GM12878 (cell line): ENCODE data around the gene GNPNAT1. TPM values are rescaled to one million over a fixed set of nuclear protein-coding genes. Genes with fewer than 3 reads are reported as not detected.

Experiments used
- ATAC-seq: fragments of 200-7000 bp; cut with Tn5 transposase; 3 replicates; pipeline ENCODE4 v1.9.1; 2020; ENCODE audit warnings: mild to moderate bottlenecking, moderate library complexity
- BruUV-seq: library from RNA; stranded (reverse); fragments of 400-500 nt; replicated peaks from 2 replicates; lab custom pipeline; 2021; lab: Mats Ljungman, UMichigan
- CTCF ChIA-PET: fragments of 300-600 bp; sonication (Branson Sonifier 250); formaldehyde crosslinking; extraction: SDS; loops from one replicate; lab custom pipeline; 2021; ENCODE audit warnings: inconsistent platforms; lab: Yijun Ruan, JAX
- POLR2A ChIA-PET: fragments of 350-600 bp; formaldehyde crosslinking; extraction: SDS; loops from one replicate; lab custom pipeline; 2021; ENCODE audit warnings: inconsistent platforms; lab: Charles Lee
- RAD21 ChIA-PET: fragments of 300-600 bp; sonication (Branson Sonifier 250); formaldehyde crosslinking; loops from one replicate; lab custom pipeline; 2023; ENCODE audit warnings: antibody characterized with exemption; ENCODE audit not compliant: unreplicated experiment; lab: Charles Lee
- SMC1A ChIA-PET: fragments of 300-600 bp; sonication (Branson Sonifier 250); formaldehyde crosslinking; loops from one replicate; lab custom pipeline; 2023; ENCODE audit not compliant: unreplicated experiment, uncharacterized antibody; lab: Charles Lee
- DNase-seq: peaks from one replicate; pipeline ENCODE4 v3.0.0-alpha.2; 2011; ENCODE audit warnings: low read depth, low spot score
- FAIRE-seq: peaks from 3 replicates; lab custom pipeline; 2011; peaks lifted over from hg19 to GRCh38; lab: Jason Lieb, UNC
- H2AFZ ChIP-seq: 2 replicates; pipeline ENCODE4 v1.6.0; 2011; ENCODE audit warnings: low read depth, low read length, control low read depth; ENCODE audit not compliant: control insufficient read depth
- H3K27ac ChIP-seq: 2 replicates; pipeline ENCODE4 v1.5.1; 2011; ENCODE audit warnings: control low read depth; ENCODE audit not compliant: control insufficient read depth, insufficient read depth
- H3K27me3 ChIP-seq, 2 experiments: replicated peaks in 1 of 2; 2 replicates each; pipeline versions ENCODE4 v1.6.0 to v1.6.1; 2011; ENCODE audit warnings: low read length in 1 of 2; ENCODE audit not compliant: control insufficient read depth in 2 of 2, insufficient read depth in 2 of 2
- H3K36me3 ChIP-seq, 2 experiments: 2 replicates each; pipeline ENCODE4 v1.5.1; 2011; ENCODE audit warnings: low read length in 1 of 2; ENCODE audit not compliant: control insufficient read depth in 2 of 2, insufficient read depth in 2 of 2
- H3K4me1 ChIP-seq: 2 replicates; pipeline ENCODE4 v1.6.1; 2011; ENCODE audit warnings: mild to moderate bottlenecking, low read length, moderate library complexity, mixed read lengths; ENCODE audit not compliant: control insufficient read depth, insufficient read depth
- H3K4me2 ChIP-seq: 2 replicates; pipeline ENCODE4 v1.6.0; 2011; ENCODE audit warnings: control low read depth; ENCODE audit not compliant: control insufficient read depth, insufficient read depth
- H3K4me3 ChIP-seq: fragments of 200-600 bp; sonication (generic); 2 replicates; pipeline ENCODE4 v1.5.1; 2016
- H3K79me2 ChIP-seq: 2 replicates; pipeline ENCODE4 v1.6.0; 2011; ENCODE audit warnings: low read length; ENCODE audit not compliant: control insufficient read depth, insufficient read depth
- H3K9ac ChIP-seq: 2 replicates; pipeline ENCODE4 v1.8.0; 2011; ENCODE audit warnings: low read length, control low read depth, mixed read lengths; ENCODE audit not compliant: control insufficient read depth, insufficient read depth
- H3K9me3 ChIP-seq: replicated peaks from 3 replicates; pipeline ENCODE4 v1.5.1; 2011; ENCODE audit warnings: mild to moderate bottlenecking, low read length; ENCODE audit not compliant: control insufficient read depth, insufficient read depth
- H4K20me1 ChIP-seq: 2 replicates; pipeline ENCODE4 v1.6.0; 2011; ENCODE audit not compliant: control insufficient read depth, insufficient read depth
- EED ChIP-seq: sonication (generic); IDR thresholded peaks from 2 replicates; pipeline ENCODE4 v1.6.1; 2016; ENCODE audit warnings: antibody characterized with exemption, low read depth
- EZH2 ChIP-seq: IDR thresholded peaks from 2 replicates; pipeline ENCODE4 v1.6.1; 2012; ENCODE audit warnings: low read depth, mild to moderate bottlenecking, control low read depth, inconsistent platforms, low read length, borderline replicate concordance; ENCODE audit not compliant: control insufficient read depth
- HDAC6 ChIP-seq: fragments of 200-600 bp; sonication (generic); IDR thresholded peaks from one replicate; pipeline ENCODE4 v1.8.0; 2017; ENCODE audit warnings: antibody characterized with exemption; ENCODE audit not compliant: unreplicated experiment
- KLF5 ChIP-seq: fragments of 450-650 bp; IDR thresholded peaks from 2 replicates; pipeline ENCODE4 v1.6.1; 2014; ENCODE audit warnings: mild to moderate bottlenecking; ENCODE audit not compliant: partially characterized antibody
- MYC ChIP-seq: IDR thresholded peaks from 2 replicates; pipeline ENCODE4 v1.6.1; 2011; ENCODE audit warnings: mild to moderate bottlenecking, low read length, moderate library complexity, inconsistent platforms; ENCODE audit not compliant: insufficient read depth, insufficient replicate concordance, insufficient read length, severe bottlenecking
- NFYA ChIP-seq: IDR thresholded peaks from 2 replicates; pipeline ENCODE4 v1.6.1; 2011; ENCODE audit warnings: low read depth, mild to moderate bottlenecking, low read length, improper control_type of control experiment, borderline replicate concordance
- NR2F1 ChIP-seq: fragments of 450-650 bp; conservative IDR thresholded peaks from 2 replicates; pipeline ENCODE4 v1.6.1; 2017; ENCODE audit warnings: mild to moderate bottlenecking
- RB1 ChIP-seq: fragments of 450-650 bp; formaldehyde crosslinking; IDR thresholded peaks from 2 replicates; pipeline ENCODE4 v1.6.1; 2017; ENCODE audit warnings: mild to moderate bottlenecking, borderline replicate concordance
- ZNF217 ChIP-seq: fragments of 450-650 bp; IDR thresholded peaks from 2 replicates; pipeline ENCODE4 v1.6.1; 2017; ENCODE audit warnings: antibody characterized with exemption, mild to moderate bottlenecking
- ZNF274 ChIP-seq: IDR thresholded peaks from one replicate; pipeline ENCODE4 v1.8.0; 2011; ENCODE audit not compliant: insufficient read length, insufficient read depth
- ZSCAN29 ChIP-seq: fragments of 450-650 bp; IDR thresholded peaks from 2 replicates; pipeline ENCODE4 v1.6.1; 2017; ENCODE audit warnings: mild to moderate bottlenecking, moderate library complexity
- WGBS: methylation state at CpG from one replicate; pipeline ENCODE4 v1.1.6; 2016; ENCODE audit warnings: low lambda C conversion rate; ENCODE audit not compliant: insufficient replicate concordance, insufficient coverage; ENCODE audit errors: missing lambda C conversion rate; 5-methylcytosine and 5-hydroxymethylcytosine counted together
- in situ Hi-C: fragments of 300-500 bp; cut with MboI; formaldehyde crosslinking; loops from 9 replicates; pipeline ENCODE4 v1.14.3; 2018; ENCODE audit warnings: mixed read lengths
- intact Hi-C: fragments of 100-400 bp; cut with micrococcal nuclease; formaldehyde crosslinking; loops from one replicate; pipeline ENCODE4 v1.14.2; 2022; ENCODE audit not compliant: unreplicated experiment
- polyA plus RNA-seq, 11 experiments: library from polyadenylated mRNA; depleted of rRNA in 4 of 11; unstranded in 6 of 11; stranded (reverse) in 5 of 11; fragments of >200 nt; fragmentation: Nextera tagmentation in 4 of 11; fragmentation: Illumina TruSeq in 1 of 11; extraction: Ambion mirVana in 4 of 11; extraction: Trizol in 1 of 11; gene quantifications; 1 replicate in 1 of 11; 2 replicates in 10 of 11; pipeline versions ENCODE4 v1.2.1 to v1.2.3, GENCODE V29; 2011 to 2016; ENCODE audit warnings: inconsistent platforms in 2 of 11, missing spikeins in 2 of 11, low read depth in 1 of 11
- total RNA-seq, 4 experiments: library from RNA; depleted of rRNA in 3 of 4; stranded (reverse); fragments of >200 nt in 3 of 4; fragmentation: Illumina TruSeq in 1 of 4; extraction: Trizol in 1 of 4; gene quantifications; 2 replicates each; pipeline versions ENCODE4 v1.2.1 to v1.2.3, GENCODE V29; 2013 to 2021
- TF ChIP-seq, protein P1 (sequence below): IDR thresholded peaks from 2 replicates; pipeline ENCODE4 v1.6.1; 2011; ENCODE audit warnings: borderline replicate concordance, low read depth, mild to moderate bottlenecking, moderate library complexity, mixed read lengths, low read length; ENCODE audit not compliant: insufficient read depth; ENCODE audit errors: extremely low read length
- TF ChIP-seq, protein P2 (sequence below): IDR thresholded peaks from 2 replicates; pipeline ENCODE4 v1.6.1; 2012; ENCODE audit warnings: mild to moderate bottlenecking, low read depth, low read length
- TF ChIP-seq, protein P3 (sequence below): fragments of 450-650 bp; IDR thresholded peaks from 2 replicates; pipeline ENCODE4 v1.6.1; 2018; ENCODE audit warnings: mild to moderate bottlenecking, low read depth, moderate library complexity; ENCODE audit not compliant: partially characterized antibody
- TF ChIP-seq, protein P4 (sequence below), 3 experiments: IDR thresholded peaks in 2 of 3; conservative IDR thresholded peaks in 1 of 3; 2 replicates each; pipeline ENCODE4 v1.5.1; 2011; ENCODE audit warnings: low read depth in 3 of 3, low read length in 3 of 3, mild to moderate bottlenecking in 3 of 3, control low read depth in 2 of 3, moderate library complexity in 2 of 3, inconsistent platforms in 1 of 3, mixed read lengths in 1 of 3; ENCODE audit not compliant: control insufficient read depth in 2 of 3, insufficient read depth in 1 of 3; ENCODE audit errors: extremely low read depth in 1 of 3

The GNPNAT1 gene
- total and polyA plus RNA-seq, 10 of the 15 experiments (the other 5 are each of a cell fraction or from before 2014, with no cell fraction given), result 18.9 to 52.6 (median 28.2) TPM

GRCh38 chr14:52789118-52789517 lies 2.3 kb downstream of the GNPNAT1 start:
- peaks cover 31% of the 10 kb centered on the region for H3K79me2 ChIP-seq
- H3K9me3 ChIP-seq, result no peaks in the 10 kb centered on the region
- ChIA-PET POLR2A (no interaction called here), RAD21 (no interaction called here), CTCF (no interaction called here), SMC1A (interaction anchor here (1.5 to 1.7 kb wide), 2 partner anchors 22 to 122 kb away, joined by 4 to 6 read pairs; no protein-coding TSS in a partner anchor)
- ATAC-seq (no peak), DNase-seq (no peak), FAIRE-seq (no peak)
- no peak overlapping the region for H3K27ac ChIP-seq
- in situ Hi-C loops, result no loop called here
- no peak overlapping the region for H2AFZ ChIP-seq
- BruUV-seq, result no TSS peak
- H3K4me1 ChIP-seq, result no peaks in the 10 kb centered on the region
- H3K27me3 ChIP-seq, result no peaks in the 10 kb centered on the region
- H3K4me3 ChIP-seq, result peak overlapping the region; percentile 17; the same call in 1 of the 2 replicates
- no peaks in the 10 kb centered on the region for H3K36me3 ChIP-seq
- WGBS, result 100% methylated on average over 2 of the region's 2 CpGs
- no peaks in the 10 kb centered on the region for H4K20me1 ChIP-seq
- no peak overlapping the region; the same call in 1 of the 2 replicates for H3K9ac ChIP-seq
- H3K4me2 ChIP-seq, result peak overlapping the region; percentile 50
- intact Hi-C loops, result loop anchor here (5.0 kb wide), 1 partner anchor 97 kb away; no protein-coding TSS in a partner anchor
- TF ChIP-seq ZSCAN29 (no peak), RB1 (no peak), EED (no peak), ZNF274 (no peak), EZH2 (no peak), MYC (no peak), ZNF217 (no peak), NR2F1 (no peak), NFYA (no peak), HDAC6 (no peak), KLF5 (no peak)
- TF ChIP-seq, protein P1, sequence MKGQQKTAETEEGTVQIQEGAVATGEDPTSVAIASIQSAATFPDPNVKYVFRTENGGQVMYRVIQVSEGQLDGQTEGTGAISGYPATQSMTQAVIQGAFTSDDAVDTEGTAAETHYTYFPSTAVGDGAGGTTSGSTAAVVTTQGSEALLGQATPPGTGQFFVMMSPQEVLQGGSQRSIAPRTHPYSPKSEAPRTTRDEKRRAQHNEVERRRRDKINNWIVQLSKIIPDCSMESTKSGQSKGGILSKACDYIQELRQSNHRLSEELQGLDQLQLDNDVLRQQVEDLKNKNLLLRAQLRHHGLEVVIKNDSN, result no peak
- TF ChIP-seq, protein P2, sequence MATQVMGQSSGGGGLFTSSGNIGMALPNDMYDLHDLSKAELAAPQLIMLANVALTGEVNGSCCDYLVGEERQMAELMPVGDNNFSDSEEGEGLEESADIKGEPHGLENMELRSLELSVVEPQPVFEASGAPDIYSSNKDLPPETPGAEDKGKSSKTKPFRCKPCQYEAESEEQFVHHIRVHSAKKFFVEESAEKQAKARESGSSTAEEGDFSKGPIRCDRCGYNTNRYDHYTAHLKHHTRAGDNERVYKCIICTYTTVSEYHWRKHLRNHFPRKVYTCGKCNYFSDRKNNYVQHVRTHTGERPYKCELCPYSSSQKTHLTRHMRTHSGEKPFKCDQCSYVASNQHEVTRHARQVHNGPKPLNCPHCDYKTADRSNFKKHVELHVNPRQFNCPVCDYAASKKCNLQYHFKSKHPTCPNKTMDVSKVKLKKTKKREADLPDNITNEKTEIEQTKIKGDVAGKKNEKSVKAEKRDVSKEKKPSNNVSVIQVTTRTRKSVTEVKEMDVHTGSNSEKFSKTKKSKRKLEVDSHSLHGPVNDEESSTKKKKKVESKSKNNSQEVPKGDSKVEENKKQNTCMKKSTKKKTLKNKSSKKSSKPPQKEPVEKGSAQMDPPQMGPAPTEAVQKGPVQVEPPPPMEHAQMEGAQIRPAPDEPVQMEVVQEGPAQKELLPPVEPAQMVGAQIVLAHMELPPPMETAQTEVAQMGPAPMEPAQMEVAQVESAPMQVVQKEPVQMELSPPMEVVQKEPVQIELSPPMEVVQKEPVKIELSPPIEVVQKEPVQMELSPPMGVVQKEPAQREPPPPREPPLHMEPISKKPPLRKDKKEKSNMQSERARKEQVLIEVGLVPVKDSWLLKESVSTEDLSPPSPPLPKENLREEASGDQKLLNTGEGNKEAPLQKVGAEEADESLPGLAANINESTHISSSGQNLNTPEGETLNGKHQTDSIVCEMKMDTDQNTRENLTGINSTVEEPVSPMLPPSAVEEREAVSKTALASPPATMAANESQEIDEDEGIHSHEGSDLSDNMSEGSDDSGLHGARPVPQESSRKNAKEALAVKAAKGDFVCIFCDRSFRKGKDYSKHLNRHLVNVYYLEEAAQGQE, result no peak
- TF ChIP-seq, protein P3, sequence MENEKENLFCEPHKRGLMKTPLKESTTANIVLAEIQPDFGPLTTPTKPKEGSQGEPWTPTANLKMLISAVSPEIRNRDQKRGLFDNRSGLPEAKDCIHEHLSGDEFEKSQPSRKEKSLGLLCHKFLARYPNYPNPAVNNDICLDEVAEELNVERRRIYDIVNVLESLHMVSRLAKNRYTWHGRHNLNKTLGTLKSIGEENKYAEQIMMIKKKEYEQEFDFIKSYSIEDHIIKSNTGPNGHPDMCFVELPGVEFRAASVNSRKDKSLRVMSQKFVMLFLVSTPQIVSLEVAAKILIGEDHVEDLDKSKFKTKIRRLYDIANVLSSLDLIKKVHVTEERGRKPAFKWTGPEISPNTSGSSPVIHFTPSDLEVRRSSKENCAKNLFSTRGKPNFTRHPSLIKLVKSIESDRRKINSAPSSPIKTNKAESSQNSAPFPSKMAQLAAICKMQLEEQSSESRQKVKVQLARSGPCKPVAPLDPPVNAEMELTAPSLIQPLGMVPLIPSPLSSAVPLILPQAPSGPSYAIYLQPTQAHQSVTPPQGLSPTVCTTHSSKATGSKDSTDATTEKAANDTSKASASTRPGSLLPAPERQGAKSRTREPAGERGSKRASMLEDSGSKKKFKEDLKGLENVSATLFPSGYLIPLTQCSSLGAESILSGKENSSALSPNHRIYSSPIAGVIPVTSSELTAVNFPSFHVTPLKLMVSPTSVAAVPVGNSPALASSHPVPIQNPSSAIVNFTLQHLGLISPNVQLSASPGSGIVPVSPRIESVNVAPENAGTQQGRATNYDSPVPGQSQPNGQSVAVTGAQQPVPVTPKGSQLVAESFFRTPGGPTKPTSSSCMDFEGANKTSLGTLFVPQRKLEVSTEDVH, result no peak
- TF ChIP-seq, protein P4, sequence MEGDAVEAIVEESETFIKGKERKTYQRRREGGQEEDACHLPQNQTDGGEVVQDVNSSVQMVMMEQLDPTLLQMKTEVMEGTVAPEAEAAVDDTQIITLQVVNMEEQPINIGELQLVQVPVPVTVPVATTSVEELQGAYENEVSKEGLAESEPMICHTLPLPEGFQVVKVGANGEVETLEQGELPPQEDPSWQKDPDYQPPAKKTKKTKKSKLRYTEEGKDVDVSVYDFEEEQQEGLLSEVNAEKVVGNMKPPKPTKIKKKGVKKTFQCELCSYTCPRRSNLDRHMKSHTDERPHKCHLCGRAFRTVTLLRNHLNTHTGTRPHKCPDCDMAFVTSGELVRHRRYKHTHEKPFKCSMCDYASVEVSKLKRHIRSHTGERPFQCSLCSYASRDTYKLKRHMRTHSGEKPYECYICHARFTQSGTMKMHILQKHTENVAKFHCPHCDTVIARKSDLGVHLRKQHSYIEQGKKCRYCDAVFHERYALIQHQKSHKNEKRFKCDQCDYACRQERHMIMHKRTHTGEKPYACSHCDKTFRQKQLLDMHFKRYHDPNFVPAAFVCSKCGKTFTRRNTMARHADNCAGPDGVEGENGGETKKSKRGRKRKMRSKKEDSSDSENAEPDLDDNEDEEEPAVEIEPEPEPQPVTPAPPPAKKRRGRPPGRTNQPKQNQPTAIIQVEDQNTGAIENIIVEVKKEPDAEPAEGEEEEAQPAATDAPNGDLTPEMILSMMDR (IDR thresholded peaks at IDR 0.05 in 2 of 3, conservative IDR thresholded peaks at IDR 0.05 in 1 of 3; ENCODE audit: control insufficient read depth in 2 of 3, extremely low read depth in 1 of 3, insufficient read depth in 1 of 3, low read depth in 3 of 3, low read length in 3 of 3), result no peak
